Heart left ventricle (tissue), 13 donors: ENCODE data around the gene BDKRB2.

ENCODE experiments used
- CTCF ChIP-seq, 12 donors: fragments of 200-600 bp; sonication (generic) in 4 of 12; IDR thresholded peaks; one replicate each; pipeline versions ENCODE4 v1.5.0 to v1.8.0; 2018 to 2022; ENCODE audit warnings: antibody characterized with exemption in 12 of 12, mild to moderate bottlenecking in 5 of 12
- POLR2A ChIP-seq, 2 donors: fragments of 450-650 bp; IDR thresholded peaks; one replicate each; pipeline ENCODE4 v1.6.1; 2017; ENCODE audit warnings: antibody characterized with exemption in 2 of 2, mild to moderate bottlenecking in 2 of 2, moderate library complexity in 2 of 2
- donor health status: ischemic (EF 13 %, LVEDD 7.1; RV severe dilation, severe dysfunction).
- donor health status: DM: no; HTN: yes; CAD: no.
- donor health status: DM: no; HTN: no; CAD: no.
- donor health status: ischemic (EF 25% LVEDD 6.9; RV normal size, moderate dysfunction).
- donor health status: ischemic (EF 25% LVEDD 5.7; RV mildly dilated, moderate dysfunction).
- donor health status: ischemic (EF 35%, LVEDD 5.7; RV mildly dilated, moderate dysfunction).
- donor health status: nonischemic (EF 11% LVEDD 7.7; RV severe dilation, severe dysfunction).
- donor health status: DM: yes; HTN: yes; CAD: no.
- donor health status: PGD.
- donor health status: ischemic (EF 29% LVEDD 5.4; RV normal size, mild dysfunction).
- donor health status: nonischemic (EF 23%, LVEDD 6.1; RV moderate dilation, normal function).

- TF ChIP-seq POLR2A (IDR thresholded peaks at IDR 0.05) (no peak), CTCF (IDR thresholded peaks at IDR 0.05) (no peak)
Observed at GRCh38 chr14:96180043-96180874, 24.4 kb upstream of the BDKRB2 start.
